SU-DHL-6 (cell line): ENCODE measurements around the gene MOB3B.

Experiments
- H2AFZ ChIP-seq: fragments of 200-600 bp; sonication (generic); 2 replicates; pipeline ENCODE4 v1.6.1; 2014; ENCODE audit warnings: low read depth, mild to moderate bottlenecking, moderate library complexity, mixed read lengths, antibody characterized with exemption, low read length; ENCODE audit not compliant: severe bottlenecking
- H3F3A ChIP-seq: fragments of 200-600 bp; shearing (Covaris generic); 2 replicates; pipeline ENCODE4 v1.6.0; 2016; ENCODE audit warnings: antibody characterized with exemption, mild to moderate bottlenecking; ENCODE audit not compliant: insufficient read depth
- H3K27ac ChIP-seq: fragments of 200-600 bp; sonication (generic); 2 replicates; pipeline ENCODE4 v1.5.1; 2016; ENCODE audit warnings: low read depth, mild to moderate bottlenecking, low read length, moderate library complexity, mixed read lengths
- H3K27me3 ChIP-seq: fragments of 200-600 bp; sonication (generic), shearing (Covaris generic); 2 replicates; pipeline ENCODE4 v1.6.0; 2014; ENCODE audit warnings: mild to moderate bottlenecking, low read length
- H3K36me3 ChIP-seq: fragments of 200-600 bp; sonication (generic); 2 replicates; pipeline ENCODE4 v1.6.1; 2014; ENCODE audit warnings: mild to moderate bottlenecking, low read length, mixed read lengths
- H3K4me2 ChIP-seq: fragments of 300-600, 200-600 bp; shearing (Covaris generic), sonication (generic); 2 replicates; pipeline ENCODE4 v1.6.0; 2014; ENCODE audit warnings: low read length, low read depth, mild to moderate bottlenecking; ENCODE audit not compliant: poor library complexity, severe bottlenecking
- H3K4me3 ChIP-seq: fragments of 200-600 bp; sonication (generic); 2 replicates; pipeline ENCODE4 v1.5.1; 2014; ENCODE audit warnings: antibody characterized with exemption, low read length, mild to moderate bottlenecking, mixed read lengths; ENCODE audit not compliant: insufficient read depth, poor library complexity, severe bottlenecking
- H3K79me2 ChIP-seq: fragments of 200-600 bp; sonication (generic); 2 replicates; pipeline ENCODE4 v1.6.1; 2014; ENCODE audit warnings: mild to moderate bottlenecking, low read length, moderate library complexity; ENCODE audit not compliant: insufficient read depth
- H3K9ac ChIP-seq: fragments of 200-600 bp; sonication (generic); 2 replicates; pipeline ENCODE4 v1.7.0; 2014; ENCODE audit warnings: mild to moderate bottlenecking, low read length
- H3K9me2 ChIP-seq: fragments of 200-600 bp; sonication (generic); replicated peaks from 2 replicates; pipeline ENCODE4 v1.6.1; 2014; ENCODE audit warnings: low read length; ENCODE audit not compliant: insufficient read depth
- H3K9me3 ChIP-seq: fragments of 200-600 bp; sonication (generic); 2 replicates; pipeline ENCODE4 v1.6.1; 2014; ENCODE audit warnings: low read length, mixed read lengths; ENCODE audit not compliant: insufficient read depth
- H4K20me1 ChIP-seq: fragments of 200-600 bp; sonication (generic); 2 replicates; pipeline ENCODE4 v1.6.1; 2014; ENCODE audit warnings: low read depth, mild to moderate bottlenecking, antibody characterized with exemption, low read length, moderate library complexity, mixed read lengths
- CTCF ChIP-seq: fragments of 200-600 bp; sonication (generic); IDR thresholded peaks from one replicate; pipeline ENCODE4 v1.5.1; 2017; ENCODE audit warnings: antibody characterized with exemption, mild to moderate bottlenecking, low read length, moderate library complexity; ENCODE audit not compliant: insufficient read depth, poor library complexity, severe bottlenecking
- EZH2phosphoT487 ChIP-seq: fragments of 200-600 bp; sonication (generic), shearing (Covaris generic); conservative IDR thresholded peaks from 2 replicates; pipeline ENCODE4 v1.6.1; 2018; ENCODE audit warnings: mild to moderate bottlenecking, antibody characterized with exemption, low read length, moderate library complexity, mixed read lengths

The MOB3B gene

GRCh38 chr9:27564670-27565069 is 35.1 kb upstream of the MOB3B start:
- Histone ChIP-seq H3K4me2 (no peak overlapping the region), H3K9me2 (no peaks in the 10 kb centered on the region), H2AFZ (no peak overlapping the region), H3K27ac (no peak overlapping the region), H3K27me3 (no peaks in the 10 kb centered on the region), H3K79me2 (no peaks in the 10 kb centered on the region), H3K9me3 (no peaks in the 10 kb centered on the region), H4K20me1 (no peaks in the 10 kb centered on the region), H3F3A (no peaks in the 10 kb centered on the region), H3K9ac (no peak overlapping the region), H3K4me3 (no peak overlapping the region), H3K36me3 (peaks cover 25% of the 10 kb centered on the region; the same call in 1 of the 2 replicates)
- TF ChIP-seq EZH2phosphoT487 (no peak), CTCF (no peak)

GRCh38 chr9:27563738-27564430 is 34.3 kb upstream of the MOB3B start:
- TF ChIP-seq EZH2phosphoT487: no peak
- TF ChIP-seq CTCF: no peak
- Histone ChIP-seq H2AFZ (no peak overlapping the region), H3K4me3 (no peak overlapping the region), H3K79me2 (no peaks in the 10 kb centered on the region), H3K9me3 (no peaks in the 10 kb centered on the region), H4K20me1 (no peaks in the 10 kb centered on the region), H3K36me3 (peaks cover 25% of the 10 kb centered on the region; the same call in 1 of the 2 replicates), H3K4me2 (no peak overlapping the region), H3K27ac (no peak overlapping the region), H3K9ac (no peak overlapping the region), H3K9me2 (no peaks in the 10 kb centered on the region), H3K27me3 (no peaks in the 10 kb centered on the region), H3F3A (no peaks in the 10 kb centered on the region)

GRCh38 chr9:27561685-27562084 is 32.1 kb upstream of the MOB3B start:
- H3K36me3 ChIP-seq: peaks cover 27% of the 10 kb centered on the region; the same call in 1 of the 2 replicates
- no peaks in the 10 kb centered on the region for H4K20me1 ChIP-seq
- no peak for TF ChIP-seq CTCF
- TF ChIP-seq EZH2phosphoT487: no peak
- no peaks in the 10 kb centered on the region for H3K79me2 ChIP-seq
- H3K4me2 ChIP-seq: no peak overlapping the region
- no peaks in the 10 kb centered on the region for H3K9me2 ChIP-seq
- no peaks in the 10 kb centered on the region for H3F3A ChIP-seq
- H3K27me3 ChIP-seq: no peaks in the 10 kb centered on the region
- no peaks in the 10 kb centered on the region for H3K9me3 ChIP-seq
- no peak overlapping the region for H3K4me3 ChIP-seq
- H2AFZ ChIP-seq: no peak overlapping the region
- H3K9ac ChIP-seq: no peak overlapping the region
- H3K27ac ChIP-seq: no peak overlapping the region
